Adrenal gland (tissue), 12 donors: ENCODE measurements around the gene UBR1. TPM values are rescaled to one million over a fixed set of nuclear protein-coding genes. Genes with fewer than 3 reads are reported as not detected.

Experiments
- DNase-seq, 7 donors: peaks; one replicate each; pipeline ENCODE4 v3.0.0-alpha.2; 2019 to 2020
- H3K27ac ChIP-seq, 5 donors: fragments of 200-600 bp; sonication (generic) in 4 of 5; 1 replicate in 3 of 5; 2 replicates in 2 of 5; pipeline versions ENCODE4 v1.5.1 to v1.8.0; 2016 to 2020; ENCODE audit warnings: mild to moderate bottlenecking in 1 of 5
- H3K27me3 ChIP-seq: fragments of 200-600 bp; 2 replicates; pipeline ENCODE4 v1.8.0; 2021
- H3K36me3 ChIP-seq, 2 donors: fragments of 200-600 bp; replicated peaks in 1 of 2; 1 replicate in 1 of 2; 2 replicates in 1 of 2; pipeline versions ENCODE4 v1.5.1 to v1.8.0; 2018 to 2022
- H3K4me1 ChIP-seq, 2 donors: fragments of 200-600 bp; replicated peaks in 1 of 2; 1 replicate in 1 of 2; 2 replicates in 1 of 2; pipeline versions ENCODE4 v1.5.1 to v1.8.0; 2018 to 2021
- H3K4me3 ChIP-seq, 4 donors: fragments of 200-600 bp; sonication (generic) in 3 of 4; one replicate each; pipeline ENCODE4 v1.5.1; 2016 to 2018
- H3K9me3 ChIP-seq, 3 donors: fragments of 200-600 bp; sonication (generic) in 1 of 3; replicated peaks in 1 of 3; 1 replicate in 2 of 3; 2 replicates in 1 of 3; pipeline versions ENCODE4 v1.5.1 to v1.8.0; 2016 to 2021
- POLR2A ChIP-seq, 2 donors: fragments of 450-650 bp; IDR thresholded peaks; one replicate each; pipeline ENCODE4 v1.6.1; 2017; ENCODE audit warnings: antibody characterized with exemption in 2 of 2, mild to moderate bottlenecking in 2 of 2, moderate library complexity in 1 of 2
- WGBS, 4 donors: extraction: QIAGEN DNeasy Blood & Tissue Kit in 2 of 4; methylation state at CpG; one replicate each; pipeline versions ENCODE4 v1.1.5 to v1.1.7; 2013 to 2017; 5-methylcytosine and 5-hydroxymethylcytosine counted together
- intact Hi-C, 2 donors: fragments of 100-400 bp; cut with DNase I; formaldehyde crosslinking; loops; one replicate each; pipeline versions ENCODE4 v1.14.1 to v1.15.0; 2022 to 2023
- polyA plus RNA-seq, 3 donors: library from polyadenylated mRNA; stranded (reverse); fragments of 200-250 nt in 2 of 3; fragments of 350-450 nt in 1 of 3; fragmentation: Illumina TruSeq in 1 of 3; extraction: RNeasy Lipid Tissue Mini Kit (QIAGEN cat#74804) in 1 of 3; gene quantifications; one replicate each; pipeline ENCODE4 v1.2.3, GENCODE V29; 2013 to 2014
- total RNA-seq, 9 donors: library from RNA; depleted of rRNA in 4 of 9; stranded (reverse); fragments of >200 nt in 4 of 9; fragments of 120-200 nt in 1 of 9; fragmentation: NEBNext Ultra II Directional in 1 of 9; extraction: Animal tissue kit (Norgen Biotek cat#: 25700) in 1 of 9; gene quantifications; one replicate each; pipeline versions ENCODE4 v1.1.0 to v1.2.4, GENCODE V29; 2013 to 2023
- TF ChIP-seq, protein P1 (sequence below), 6 experiments: fragments of 450-650 bp in 4 of 6; fragments of 200-600 bp in 2 of 6; sonication (generic) in 1 of 6; IDR thresholded peaks; 1 replicate in 5 of 6; 2 replicates in 1 of 6; pipeline versions ENCODE4 v1.5.1 to v1.8.0; 2016 to 2021; ENCODE audit warnings: antibody characterized with exemption in 6 of 6, mild to moderate bottlenecking in 2 of 6, moderate library complexity in 1 of 6
- donor health status: healthy with polysubstance abuse.
- donor health status: Bipolar disorder and iron deficiency.
- donor health status: DM: yes; HTN: yes; CAD: no.
- donor health status: DM: no; HTN: no; CAD: no.
- donor health status: DM: no; HTN: no; CAD: no.
- donor health status: DM: yes; HTN: yes; CAD: no.

UBR1 gene
- total and polyA plus RNA-seq, 12 donors = 3.9 to 37.9 (median 21.6) TPM

DNA sequence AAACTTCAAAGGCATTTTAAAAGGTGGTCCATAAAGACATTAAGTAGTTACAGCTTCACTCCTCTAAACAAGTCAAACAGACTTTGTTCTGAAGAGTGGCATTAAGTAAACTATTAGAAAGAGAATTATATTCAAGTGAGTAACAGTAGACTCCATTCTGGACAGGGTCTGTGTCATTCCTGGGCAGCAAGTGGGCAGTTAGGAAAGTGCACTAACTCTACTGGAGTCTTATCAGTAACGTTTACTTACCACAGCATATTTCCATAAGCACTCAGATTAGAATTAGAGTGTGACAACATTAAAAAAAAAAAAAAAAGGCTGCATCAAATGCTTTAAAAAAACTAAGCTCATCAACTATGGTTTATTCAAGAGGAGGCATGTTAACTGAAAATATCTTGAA is 10.6 kb downstream of the UBR1 start:
- Histone ChIP-seq H3K4me1 (peaks cover 0 to 5% of the 10 kb centered on the region in 2 donors), H3K9me3 (no peaks in the 10 kb centered on the region), H3K27me3 (no peaks in the 10 kb centered on the region), H3K4me3 (no peak overlapping the region), H3K36me3 (peaks cover 0 to 3% of the 10 kb centered on the region in 2 donors), H3K27ac (no peak overlapping the region)
- DNase-seq = no peak
- intact Hi-C loops = no loop called here
- TF ChIP-seq, protein P1, sequence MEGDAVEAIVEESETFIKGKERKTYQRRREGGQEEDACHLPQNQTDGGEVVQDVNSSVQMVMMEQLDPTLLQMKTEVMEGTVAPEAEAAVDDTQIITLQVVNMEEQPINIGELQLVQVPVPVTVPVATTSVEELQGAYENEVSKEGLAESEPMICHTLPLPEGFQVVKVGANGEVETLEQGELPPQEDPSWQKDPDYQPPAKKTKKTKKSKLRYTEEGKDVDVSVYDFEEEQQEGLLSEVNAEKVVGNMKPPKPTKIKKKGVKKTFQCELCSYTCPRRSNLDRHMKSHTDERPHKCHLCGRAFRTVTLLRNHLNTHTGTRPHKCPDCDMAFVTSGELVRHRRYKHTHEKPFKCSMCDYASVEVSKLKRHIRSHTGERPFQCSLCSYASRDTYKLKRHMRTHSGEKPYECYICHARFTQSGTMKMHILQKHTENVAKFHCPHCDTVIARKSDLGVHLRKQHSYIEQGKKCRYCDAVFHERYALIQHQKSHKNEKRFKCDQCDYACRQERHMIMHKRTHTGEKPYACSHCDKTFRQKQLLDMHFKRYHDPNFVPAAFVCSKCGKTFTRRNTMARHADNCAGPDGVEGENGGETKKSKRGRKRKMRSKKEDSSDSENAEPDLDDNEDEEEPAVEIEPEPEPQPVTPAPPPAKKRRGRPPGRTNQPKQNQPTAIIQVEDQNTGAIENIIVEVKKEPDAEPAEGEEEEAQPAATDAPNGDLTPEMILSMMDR (IDR thresholded peaks at IDR 0.05) = no peak
- TF ChIP-seq POLR2A (IDR thresholded peaks at IDR 0.05) = no peak
- 24 to 50% (median 36%) methylated on average over 1 of the region's 1 CpG for WGBS, 4 donors

DNA sequence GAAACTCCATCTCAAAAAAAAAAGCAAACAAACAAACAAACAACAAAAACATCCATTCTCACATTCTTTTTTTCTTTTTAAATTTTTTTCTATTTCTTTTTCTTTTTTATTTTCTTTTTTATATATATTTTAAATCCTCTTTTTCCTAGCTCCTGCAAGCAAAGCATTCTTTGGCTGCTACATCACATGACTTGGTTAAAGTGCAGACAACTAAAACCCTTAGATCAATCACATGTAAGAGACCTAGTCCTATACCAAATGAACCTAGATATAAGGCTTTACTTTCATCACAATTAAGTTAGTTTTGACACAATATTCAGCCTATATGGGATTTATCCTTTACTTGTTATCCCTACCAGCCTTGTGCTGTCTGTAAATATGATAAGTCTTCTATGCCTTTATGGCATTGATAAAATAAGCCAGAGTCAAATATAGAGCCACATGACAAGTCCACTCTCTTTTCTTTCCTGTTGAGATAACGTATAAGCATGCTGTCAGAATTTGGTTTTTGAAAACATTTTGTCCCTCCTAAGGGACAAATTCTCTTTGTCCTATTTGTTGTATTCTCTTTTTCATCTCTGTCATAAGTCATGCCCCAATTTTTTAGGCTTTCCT is 11.3 kb downstream of the UBR1 start:
- no peak overlapping the region for H3K4me3 ChIP-seq
- DNase-seq = no peak
- no peak overlapping the region for H3K27ac ChIP-seq
- H3K9me3 ChIP-seq = no peaks in the 10 kb centered on the region
- WGBS, 4 donors = 65 to 76% (median 75%) methylated on average over 1 of the region's 1 CpG
- no peaks in the 10 kb centered on the region for H3K27me3 ChIP-seq
- H3K4me1 ChIP-seq = peaks cover 0 to 5% of the 10 kb centered on the region in 2 donors
- no peak for TF ChIP-seq POLR2A (IDR thresholded peaks at IDR 0.05)
- H3K36me3 ChIP-seq = no peaks in the 10 kb centered on the region
- intact Hi-C loops = no loop called here

DNA sequence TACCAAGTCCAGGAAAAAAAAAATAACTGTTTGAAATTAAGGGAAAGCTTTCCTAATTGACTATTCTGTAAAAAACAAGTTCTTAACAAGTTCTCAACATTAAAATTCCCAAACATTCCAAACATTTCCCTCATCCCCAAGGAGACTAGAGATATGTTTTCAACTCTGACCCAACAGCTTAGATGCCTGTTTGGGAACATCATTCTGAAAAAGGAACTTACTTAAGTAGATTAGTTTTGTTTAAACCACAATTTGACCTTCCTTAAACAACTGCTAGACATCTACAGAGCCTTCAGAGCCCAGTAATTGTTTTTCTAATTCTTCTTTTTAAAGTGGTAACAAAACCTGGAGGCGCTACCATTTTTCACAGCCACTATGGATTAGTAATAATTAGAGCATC is 12.8 kb downstream of the UBR1 start:
- intact Hi-C loops = no loop called here
- TF ChIP-seq POLR2A (IDR thresholded peaks at IDR 0.05) = no peak
- TF ChIP-seq, protein P1 (IDR thresholded peaks at IDR 0.05) = no peak
- DNase-seq = no peak
- no peak overlapping the region for H3K4me3 ChIP-seq
- H3K27ac ChIP-seq = peak overlapping the region in 1 of 5 donors; percentile 13
- H3K36me3 ChIP-seq = no peaks in the 10 kb centered on the region
- H3K27me3 ChIP-seq = no peaks in the 10 kb centered on the region
- H3K9me3 ChIP-seq = no peaks in the 10 kb centered on the region
- peaks cover 0 to 5% of the 10 kb centered on the region in 2 donors for H3K4me1 ChIP-seq
- WGBS, 4 donors = 75 to 82% (median 79%) methylated on average over 1 of the region's 1 CpG

DNA sequence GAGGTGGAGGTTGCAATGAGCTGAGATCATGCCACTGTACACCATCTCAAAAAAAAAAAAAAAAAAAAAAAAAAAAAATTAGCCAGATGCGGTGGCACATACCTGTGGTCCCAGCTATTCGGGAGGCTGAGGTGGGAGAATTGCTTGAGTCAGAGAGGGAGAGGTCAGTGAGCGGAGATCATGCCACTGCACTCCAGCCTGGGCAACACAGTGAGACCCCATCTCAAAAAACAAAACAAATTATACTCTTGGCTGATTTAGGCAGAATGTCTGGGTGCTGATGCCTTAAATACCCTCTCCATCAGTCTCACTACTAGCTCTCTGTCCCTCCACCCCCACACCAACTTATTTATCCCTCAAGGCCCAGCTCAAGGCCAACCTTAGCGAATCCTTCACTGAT is 14.0 kb downstream of the UBR1 start:
- H3K27ac ChIP-seq = peak overlapping the region in 1 of 5 donors; percentile 35
- peaks cover 0 to 5% of the 10 kb centered on the region in 2 donors for H3K4me1 ChIP-seq
- intact Hi-C loops = no loop called here
- no peaks in the 10 kb centered on the region for H3K27me3 ChIP-seq
- no peaks in the 10 kb centered on the region for H3K9me3 ChIP-seq
- no peak for DNase-seq
- TF ChIP-seq POLR2A (IDR thresholded peaks at IDR 0.05) = no peak
- TF ChIP-seq, protein P1 (IDR thresholded peaks at IDR 0.05) = no peak
- no peak overlapping the region for H3K4me3 ChIP-seq
- no peaks in the 10 kb centered on the region for H3K36me3 ChIP-seq
- 86 to 89% (median 87%) methylated on average over 4 of the region's 4 CpGs for WGBS, 4 donors

DNA sequence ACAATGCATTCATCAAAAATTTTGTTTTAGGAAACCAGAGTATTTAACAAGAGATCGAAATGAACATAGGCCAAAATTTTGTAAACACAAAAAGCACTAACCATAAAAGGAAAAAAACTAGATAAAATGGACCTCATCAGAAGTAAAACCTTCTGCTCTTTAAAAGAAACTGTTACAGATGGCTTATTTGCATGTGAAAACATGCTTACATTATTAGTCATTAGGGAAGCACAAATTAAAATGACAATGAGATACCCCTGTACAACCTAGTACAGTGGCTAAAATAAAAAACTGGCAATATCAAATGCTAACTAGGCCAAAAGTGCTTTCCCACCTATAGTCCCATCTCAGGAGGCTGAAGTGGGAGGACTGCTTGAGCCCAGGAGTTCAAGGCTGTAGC is 19.3 kb downstream of the UBR1 start:
- Histone ChIP-seq H3K4me3 (no peak overlapping the region), H3K9me3 (no peaks in the 10 kb centered on the region), H3K36me3 (peaks cover 0 to 10% of the 10 kb centered on the region in 2 donors), H3K4me1 (peaks cover 0 to 12% of the 10 kb centered on the region in 2 donors), H3K27ac (no peak overlapping the region), H3K27me3 (no peaks in the 10 kb centered on the region)
- no peak for DNase-seq
- TF ChIP-seq, protein P1 (IDR thresholded peaks at IDR 0.05) = no peak
- no peak for TF ChIP-seq POLR2A (IDR thresholded peaks at IDR 0.05)
- 54 to 66% (median 60%) methylated on average over 1 of the region's 1 CpG for WGBS, 4 donors
- intact Hi-C loops = no loop called here
